ENCODE measurements around the gene SELENOS. TPM values are rescaled to one million over a fixed set of nuclear protein-coding genes. Genes with fewer than 3 reads are reported as not detected.

Gene SELENOS
- total RNA-seq (2022; extraction: Qiagen RNA extraction; ENCODE audit: low read depth): 136 to 152 TPM (median 143 TPM) in 5 replicates

GRCh38 chr15:101277038-101277822, at the start of gene SELENOS:
TSS of gene SELENOS (minus strand) at chr15:101277485. CDS start at chr15:101277417, 68 bp downstream.

GRCh38 chr15:101294731-101295606, 17.7 kb upstream of the SELENOS start, which contains the start of gene SNRPA1:
TSS of gene SNRPA1 (minus strand) at chr15:101295248. CDS start at chr15:101295178, 70 bp downstream.

GRCh38 chr15:101251830-101252820, 25.2 kb downstream of the SELENOS start, which contains the start of gene CHSY1:
TSS of gene CHSY1 (minus strand) at chr15:101252048. CDS start at chr15:101251456, 592 bp downstream.

Other genes starting within 250 kb of the SELENOS start
- 19.6 to 31.6 TPM (median 27.4 TPM) in 5 replicates for gene CHSY1, start 25.4 kb downstream of the SELENOS start, total RNA-seq (2022; extraction: Qiagen RNA extraction; ENCODE audit: low read depth)
- gene SNRPA1, start 17.8 kb upstream of the SELENOS start, total RNA-seq (2022; extraction: Qiagen RNA extraction; ENCODE audit: low read depth): 110 to 130 TPM (median 116 TPM) in 5 replicates
- gene PCSK6, start 212.2 kb upstream of the SELENOS start, total RNA-seq (2022; extraction: Qiagen RNA extraction; ENCODE audit: low read depth): 8.1 to 11.0 TPM (median 10.5 TPM) in 5 replicates

Measured in A549 treated with RU486 at 1 μM for 4 hours (cell line).